NK-92 (cell line): ENCODE data around the gene MTOR.

Experiments used
- DNase-seq: peaks from one replicate; lab custom pipeline; 2025; ENCODE audit not compliant: unreplicated experiment; lab: John Stamatoyannopoulos, UW

MTOR gene

DNA sequence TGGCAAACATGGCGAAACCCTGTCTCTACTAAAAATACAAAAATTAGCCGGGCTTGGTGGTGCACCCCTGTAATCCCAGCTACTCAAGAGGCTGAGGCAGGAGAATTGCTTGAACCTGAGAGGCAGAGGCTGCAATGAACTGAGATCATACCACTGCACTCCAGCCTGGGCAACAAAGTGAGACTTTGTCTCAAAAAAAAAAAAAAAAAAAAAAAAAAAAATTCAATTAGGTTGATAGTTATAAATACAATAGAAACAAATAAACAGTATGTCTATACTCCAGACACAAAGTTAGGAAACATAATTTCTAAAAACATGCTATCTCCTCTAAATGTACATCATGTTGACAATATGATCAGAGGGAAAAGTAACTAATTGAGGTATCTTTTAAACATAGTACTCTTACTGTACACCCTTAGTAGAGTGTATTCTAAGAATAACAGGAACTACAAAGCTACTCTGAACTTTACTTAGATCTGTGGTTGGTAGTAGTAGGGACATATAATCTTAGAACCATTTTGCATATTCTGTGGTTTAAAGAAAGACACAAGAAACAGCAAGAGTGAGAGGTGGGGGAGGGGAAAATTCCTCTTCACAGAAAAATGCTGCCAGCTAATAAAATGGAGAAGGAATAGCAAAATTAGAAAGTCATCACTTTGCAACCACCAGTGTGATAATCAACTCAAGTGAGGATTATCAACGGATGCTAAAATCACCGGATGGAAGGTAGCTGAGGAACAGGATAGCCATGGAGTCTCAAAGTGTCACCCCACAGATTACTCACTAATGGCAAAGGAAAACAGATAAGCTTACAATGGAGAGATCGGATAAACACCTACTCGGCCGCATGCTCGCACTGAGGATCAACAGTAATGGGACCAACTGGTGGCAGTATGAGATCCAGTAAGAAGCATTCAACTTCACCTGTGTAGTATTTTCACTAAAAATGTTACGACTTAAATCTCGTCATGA, 35.0 kb downstream of the MTOR start:
- DNase-seq = no peak

DNA sequence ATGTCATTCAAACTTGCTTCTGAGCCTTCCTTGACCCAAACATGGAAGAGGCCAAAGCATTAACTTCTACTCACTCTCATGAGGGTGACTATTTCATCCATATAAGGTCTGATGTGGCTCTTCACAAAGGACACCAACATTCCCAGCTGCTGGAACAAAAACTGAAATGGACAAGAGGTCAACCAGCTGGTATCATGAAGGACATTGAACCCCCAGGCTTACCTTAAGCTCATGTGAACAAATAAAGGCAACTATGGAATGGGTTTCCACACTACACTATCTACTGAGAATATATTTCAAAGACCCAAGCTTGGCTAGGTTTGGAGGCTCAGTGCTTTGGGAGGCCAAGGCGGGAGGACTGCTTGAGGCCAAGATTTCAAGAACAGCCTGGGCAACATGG, 46.3 kb downstream of the MTOR start:
- no peak for DNase-seq

DNA sequence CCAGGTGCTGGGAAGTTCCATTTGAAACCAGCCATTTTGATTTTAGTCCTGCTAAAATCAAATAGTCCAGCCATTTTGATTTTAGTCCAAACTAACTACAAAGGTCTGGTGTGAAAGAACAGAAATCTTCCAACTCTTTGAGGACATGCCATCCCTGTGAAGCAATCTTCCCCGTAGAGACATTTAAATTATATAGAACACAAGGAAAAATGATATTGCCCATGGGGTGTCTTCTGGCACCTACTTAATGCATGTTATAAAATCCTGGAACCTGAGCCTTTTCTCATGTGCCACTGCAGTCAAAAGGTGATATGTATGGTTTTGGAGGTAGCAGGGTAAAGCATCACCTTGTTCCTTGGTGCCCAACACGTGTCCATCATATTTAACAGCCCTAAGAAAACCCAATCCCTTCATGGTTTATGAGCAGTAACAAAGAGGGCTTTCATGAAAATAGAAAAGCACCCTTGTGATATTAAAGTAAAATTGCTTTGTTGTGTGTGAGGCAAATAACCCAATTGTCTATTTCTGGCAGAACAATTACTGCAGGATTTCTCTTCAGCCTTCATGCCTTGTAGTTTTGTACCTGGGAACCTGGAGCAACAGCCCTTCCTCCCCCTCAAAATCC, 46.9 kb downstream of the MTOR start:
- no peak for DNase-seq

DNA sequence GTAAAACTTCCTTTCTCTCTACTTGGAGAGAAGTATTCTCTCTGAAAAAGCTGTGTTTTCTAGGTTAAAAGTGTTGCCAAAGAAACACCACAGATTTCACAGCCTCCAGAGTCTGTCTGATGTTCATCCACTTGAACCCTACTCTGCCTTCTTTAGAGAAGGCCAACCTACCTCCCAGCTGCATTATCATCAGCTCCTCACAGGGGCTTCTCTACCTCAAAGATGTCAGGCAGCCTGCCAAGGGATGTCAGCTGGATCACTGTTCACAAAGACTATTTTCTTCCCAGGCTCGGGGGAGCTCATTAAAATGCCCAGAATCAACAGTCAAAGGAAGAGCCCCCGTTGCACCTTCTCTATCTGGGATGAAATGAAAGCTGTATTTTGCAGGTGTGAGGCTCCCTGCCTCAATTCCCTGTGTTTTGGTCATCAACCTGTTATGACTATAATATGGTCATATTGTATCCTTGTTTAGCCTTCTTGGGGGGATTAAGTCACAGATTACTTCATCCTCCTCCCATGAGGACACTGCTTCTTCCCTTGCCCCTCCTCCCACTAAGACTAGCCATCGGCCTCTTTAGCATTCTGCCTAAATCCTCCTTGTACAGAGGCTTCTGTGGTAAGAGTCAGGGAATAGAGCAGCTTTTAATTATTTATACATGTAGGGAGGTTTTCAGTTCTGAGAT, 47.5 kb downstream of the MTOR start:
- DNase-seq = no peak

DNA sequence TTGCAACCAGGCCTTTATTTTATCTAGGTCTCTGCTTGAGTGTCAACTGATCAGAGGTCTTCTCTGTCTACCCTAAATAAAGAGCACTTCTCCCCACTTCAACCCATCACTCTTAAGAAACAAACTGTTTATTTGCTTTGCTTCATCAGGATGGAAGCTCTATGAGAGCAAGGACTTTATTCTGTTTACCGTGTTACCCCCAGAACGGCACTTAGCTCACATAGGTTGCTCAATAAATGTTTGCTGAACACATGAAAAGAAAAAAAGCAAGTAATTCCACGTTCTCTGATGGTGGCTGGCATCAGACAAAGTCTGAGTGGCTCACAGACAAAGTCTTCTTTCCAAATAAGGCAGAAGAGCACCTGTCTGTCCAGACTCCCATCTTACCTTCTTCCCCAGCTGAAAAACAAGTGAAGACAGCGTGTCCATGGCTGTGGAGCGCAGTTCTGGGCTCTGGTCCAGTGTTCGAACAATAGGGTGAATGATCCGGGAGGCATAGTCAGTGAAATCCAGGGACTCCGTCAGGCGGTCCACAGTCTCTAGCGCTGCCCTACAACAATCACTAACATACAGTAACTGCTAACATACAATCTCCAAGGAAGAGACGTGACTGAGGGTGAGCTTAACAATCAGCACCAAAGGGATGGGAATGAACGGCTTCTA, 50.3 kb downstream of the MTOR start:
- no peak for DNase-seq

DNA sequence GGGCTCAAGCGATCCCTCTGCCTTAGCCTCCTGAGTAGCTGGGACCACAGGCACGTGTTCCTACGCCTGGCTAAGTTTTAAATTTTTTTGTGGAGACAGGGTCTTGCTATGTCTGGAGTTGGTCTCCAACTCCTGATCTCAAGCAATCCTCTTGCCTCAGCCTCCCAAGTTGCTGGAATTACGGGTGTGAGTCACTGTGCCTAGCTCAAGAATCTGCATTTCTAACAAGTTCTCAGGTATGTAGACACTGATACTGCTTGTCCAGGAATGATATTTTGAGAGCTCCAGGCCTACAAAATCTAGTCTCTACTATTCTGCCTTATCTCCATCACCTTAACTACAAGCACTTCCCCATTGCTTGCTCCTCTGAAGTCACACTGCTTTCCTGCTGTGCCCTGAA, 50.9 kb downstream of the MTOR start:
- no peak for DNase-seq

DNA sequence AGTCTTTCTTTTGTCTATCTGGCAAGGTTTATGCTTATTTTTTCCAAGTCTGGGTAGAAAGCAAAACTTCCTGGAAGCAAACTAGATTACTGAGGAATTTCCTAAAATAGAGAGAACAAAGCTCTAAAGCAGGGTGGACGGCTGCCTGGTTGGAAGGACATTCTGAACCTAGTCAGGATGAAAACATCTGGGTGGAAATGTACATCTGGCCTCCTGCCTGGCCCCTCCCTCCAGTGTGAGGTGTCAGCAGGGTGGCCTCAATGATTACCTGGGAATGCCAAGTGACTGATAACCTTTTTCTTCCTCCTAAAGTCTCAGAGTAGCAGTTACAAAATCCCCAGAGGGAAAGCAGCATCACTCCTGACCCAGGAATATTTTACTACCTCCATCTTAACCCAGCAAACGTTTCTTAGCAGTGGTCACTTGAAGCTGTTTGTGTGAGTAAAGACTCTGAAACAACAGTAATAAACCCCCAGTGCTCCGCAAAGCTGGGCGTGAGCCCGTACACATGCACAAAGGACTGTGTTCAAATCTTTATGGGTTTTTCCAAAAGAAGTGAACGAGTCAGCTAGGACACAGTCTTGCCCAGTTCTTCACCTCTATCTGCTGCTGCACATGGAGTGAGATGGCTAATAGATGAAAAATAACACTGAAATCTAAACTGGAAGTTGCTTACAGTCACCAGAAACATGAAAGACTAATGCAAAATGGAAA, 54.3 kb downstream of the MTOR start:
- DNase-seq = no peak

DNA sequence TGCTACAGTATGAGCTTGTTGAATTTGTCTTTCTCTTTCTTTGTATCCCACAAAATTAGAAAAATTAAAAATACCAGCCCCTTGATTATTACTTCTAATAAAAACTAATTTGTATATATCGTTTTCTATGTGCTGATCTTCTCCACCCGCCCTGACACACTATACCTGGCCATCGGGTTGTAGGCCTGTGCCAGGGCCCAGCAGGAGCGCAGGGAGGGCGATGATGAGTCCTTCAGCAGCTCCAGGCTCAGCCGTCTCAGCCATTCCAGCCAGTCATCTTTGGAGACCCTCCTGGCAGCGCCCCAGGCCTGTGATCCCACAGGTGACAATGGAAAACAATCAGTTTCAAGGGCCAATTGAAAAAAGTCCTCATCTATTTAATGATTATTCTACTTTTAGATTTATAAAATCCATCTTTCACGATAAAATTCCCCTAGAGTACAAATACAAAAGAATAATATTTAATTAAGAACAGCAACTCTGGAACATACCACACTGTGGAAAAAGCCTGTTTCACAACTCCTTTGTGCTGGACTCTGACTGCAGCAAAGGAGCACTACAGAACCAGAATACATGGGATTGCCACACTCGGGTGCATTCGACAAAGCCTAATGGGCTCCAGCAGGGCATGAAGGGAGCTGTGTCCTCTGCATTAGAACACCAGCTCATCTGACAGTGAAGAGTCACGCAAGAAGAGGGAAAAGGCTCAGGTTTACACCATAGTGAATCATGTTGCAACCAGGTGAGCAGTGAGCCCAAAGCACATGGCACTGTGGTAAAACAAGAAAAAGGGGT, 57.8 kb downstream of the MTOR start:
- no peak for DNase-seq

DNA sequence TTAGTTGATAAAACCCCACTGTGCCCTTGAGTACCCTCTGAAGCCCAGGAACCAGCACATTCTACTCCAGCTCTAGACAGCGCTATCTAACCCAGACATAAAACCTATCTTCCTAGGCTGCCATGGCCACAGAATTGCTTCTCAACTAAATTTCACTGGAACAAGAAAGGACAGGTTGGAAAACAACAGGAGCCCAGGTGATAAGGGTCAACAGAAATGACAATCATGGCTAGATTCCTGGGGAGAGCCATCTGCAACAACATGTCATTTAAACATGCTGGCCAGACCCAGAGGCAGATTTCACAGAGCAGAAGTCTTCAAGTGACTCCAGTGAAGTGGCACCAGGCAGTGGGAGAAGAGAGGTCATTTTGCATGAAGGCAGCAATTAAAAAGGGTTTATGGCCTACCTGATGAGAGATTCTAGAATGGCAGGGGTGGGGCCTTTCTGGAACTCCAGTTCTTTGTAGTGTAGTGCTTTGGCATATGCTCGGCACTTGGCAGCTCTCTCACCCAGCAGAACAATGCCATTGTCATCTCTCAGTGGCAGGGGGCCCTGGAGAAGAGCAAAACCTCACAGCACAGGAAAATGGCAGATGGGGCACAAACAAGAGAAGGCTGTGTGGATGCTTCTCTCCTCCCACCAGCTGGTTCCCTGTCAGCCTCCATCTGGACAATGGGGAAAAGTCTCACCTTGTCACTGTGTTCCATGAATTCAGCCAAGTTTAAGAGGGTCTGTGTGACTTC, 63.3 kb downstream of the MTOR start:
- no peak for DNase-seq

DNA sequence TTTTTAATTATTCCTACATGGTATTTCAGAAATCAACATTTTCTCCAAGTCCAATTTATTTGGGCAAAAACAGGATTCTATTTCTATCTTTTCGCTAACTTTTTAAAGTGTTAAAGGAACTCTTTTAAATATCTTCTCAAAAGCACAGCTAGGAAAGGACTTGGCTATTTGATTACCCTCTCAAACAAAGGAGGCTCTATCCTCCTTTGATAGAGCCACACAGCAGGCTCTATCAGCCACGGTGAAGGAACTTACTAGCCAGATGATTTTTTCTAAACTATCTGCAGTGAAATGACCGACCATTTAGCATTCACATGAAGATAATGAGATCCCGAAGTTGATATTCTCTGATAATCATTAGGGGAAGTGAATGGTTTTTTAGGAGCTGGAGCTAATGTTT, 64.1 kb downstream of the MTOR start:
- DNase-seq = no peak

DNA sequence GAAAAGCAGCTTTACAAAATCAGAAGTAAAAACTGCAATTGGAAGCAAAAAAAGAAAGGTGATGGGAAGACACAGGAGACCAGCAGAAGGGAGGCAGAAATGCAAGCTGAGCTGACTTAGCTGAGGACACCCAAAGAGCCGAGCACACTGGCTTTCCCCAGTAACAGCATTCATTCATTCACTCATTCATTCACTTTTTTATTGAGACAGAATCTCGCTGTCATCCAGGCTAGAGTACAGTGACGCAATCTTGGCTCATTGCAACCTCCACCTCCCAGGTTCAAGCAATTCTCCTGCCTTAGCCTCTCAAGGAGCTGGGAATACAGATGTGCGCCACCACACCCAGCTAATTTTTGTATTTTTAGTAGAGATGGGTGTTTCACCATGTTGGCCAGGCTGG, 65.0 kb downstream of the MTOR start:
- DNase-seq = no peak

DNA sequence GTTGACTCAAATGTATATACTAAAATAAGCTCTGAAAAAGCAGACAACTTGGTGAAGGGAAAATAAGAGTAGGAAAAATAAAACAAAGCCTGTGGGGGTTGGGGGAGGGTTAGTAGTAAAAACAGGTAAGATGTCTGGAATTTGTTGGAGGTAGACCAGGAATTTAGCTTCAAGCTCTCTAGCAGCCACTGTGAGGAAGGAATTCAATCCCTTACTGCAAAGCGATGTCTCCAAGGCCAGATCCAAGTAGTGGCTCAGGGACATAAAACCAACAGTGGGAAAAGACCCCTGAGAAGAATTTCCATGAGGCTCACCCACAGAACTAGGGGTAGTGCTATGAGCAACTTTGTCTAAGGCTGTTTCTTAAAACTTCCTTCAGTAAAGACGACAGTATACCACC, 65.4 kb downstream of the MTOR start:
- no peak for DNase-seq

DNA sequence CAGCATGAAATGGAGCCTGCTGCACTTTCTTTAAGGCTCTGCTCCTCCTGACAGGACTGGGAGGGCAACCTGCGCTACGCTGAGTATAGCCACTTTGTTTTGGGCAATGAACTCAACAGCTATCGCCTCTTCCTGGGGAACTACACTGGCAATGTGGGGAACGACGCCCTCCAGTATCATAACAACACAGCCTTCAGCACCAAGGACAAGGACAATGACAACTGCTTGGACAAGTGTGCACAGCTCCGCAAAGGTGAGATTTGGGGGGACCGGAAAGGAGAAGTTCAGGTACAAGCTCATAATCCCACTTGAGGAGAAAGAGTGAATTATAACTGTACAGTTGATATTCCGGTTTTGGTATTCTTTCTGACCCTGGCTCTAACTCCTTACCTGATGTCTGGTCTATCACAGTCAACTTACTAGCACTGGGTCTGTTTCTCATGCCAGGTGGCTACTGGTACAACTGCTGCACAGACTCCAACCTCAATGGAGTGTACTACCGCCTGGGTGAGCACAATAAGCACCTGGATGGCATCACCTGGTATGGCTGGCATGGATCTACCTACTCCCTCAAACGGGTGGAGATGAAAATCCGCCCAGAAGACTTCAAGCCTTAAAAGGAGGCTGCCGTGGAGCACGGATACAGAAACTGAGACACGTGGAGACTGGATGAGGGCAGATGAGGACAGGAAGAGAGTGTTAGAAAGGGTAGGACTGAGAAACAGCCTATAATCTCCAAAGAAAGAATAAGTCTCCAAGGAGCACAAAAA, 67.8 kb downstream of the MTOR start:
- no peak for DNase-seq

DNA sequence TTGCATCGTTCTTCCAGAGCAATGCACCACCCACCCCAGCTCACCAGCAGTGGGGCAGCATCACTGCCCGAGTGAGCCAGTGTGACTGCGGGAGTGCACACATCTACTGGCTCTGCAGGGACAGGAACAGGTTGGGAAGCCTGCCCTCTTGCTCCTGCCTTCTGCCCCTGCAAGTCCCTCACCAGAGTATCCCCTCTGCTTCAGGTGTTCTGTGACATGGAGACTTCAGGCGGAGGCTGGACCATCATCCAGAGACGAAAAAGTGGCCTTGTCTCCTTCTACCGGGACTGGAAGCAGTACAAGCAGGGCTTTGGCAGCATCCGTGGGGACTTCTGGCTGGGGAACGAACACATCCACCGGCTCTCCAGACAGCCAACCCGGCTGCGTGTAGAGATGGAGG, 69.0 kb downstream of the MTOR start:
- no peak for DNase-seq

DNA sequence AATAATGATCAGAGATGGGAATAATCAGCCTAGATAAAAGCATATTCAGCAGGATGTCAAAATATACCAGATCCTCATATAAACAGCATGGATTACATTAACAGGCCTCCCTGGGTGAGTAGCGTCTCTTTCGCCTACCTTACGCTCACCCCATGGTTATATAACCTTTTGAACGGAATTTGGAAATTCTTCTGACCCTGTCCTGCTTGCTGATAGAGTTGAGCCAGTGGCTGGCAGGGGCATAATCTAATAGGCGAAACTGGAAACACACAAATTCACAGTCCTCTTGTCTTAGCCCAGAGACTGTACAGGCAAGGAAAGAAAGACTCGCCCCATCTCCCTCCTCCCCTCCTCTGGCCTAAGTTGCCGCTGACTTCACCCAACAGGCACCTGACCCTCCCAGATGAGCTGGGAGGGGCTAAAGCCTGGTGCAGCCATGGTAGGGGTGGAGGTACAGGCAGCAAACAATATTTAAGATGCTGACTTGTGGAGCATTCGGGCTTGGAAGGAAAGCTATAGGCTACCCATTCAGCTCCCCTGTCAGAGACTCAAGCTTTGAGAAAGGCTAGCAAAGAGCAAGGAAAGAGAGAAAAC, 73.4 kb downstream of the MTOR start, which contains the start of gene ANGPTL7:
Gene ANGPTL7, plus strand, starts transcription at position 498 of the 594 bp plus-strand sequence. CDS start 225 bp downstream, outside the sequence.
- no peak for DNase-seq

DNA sequence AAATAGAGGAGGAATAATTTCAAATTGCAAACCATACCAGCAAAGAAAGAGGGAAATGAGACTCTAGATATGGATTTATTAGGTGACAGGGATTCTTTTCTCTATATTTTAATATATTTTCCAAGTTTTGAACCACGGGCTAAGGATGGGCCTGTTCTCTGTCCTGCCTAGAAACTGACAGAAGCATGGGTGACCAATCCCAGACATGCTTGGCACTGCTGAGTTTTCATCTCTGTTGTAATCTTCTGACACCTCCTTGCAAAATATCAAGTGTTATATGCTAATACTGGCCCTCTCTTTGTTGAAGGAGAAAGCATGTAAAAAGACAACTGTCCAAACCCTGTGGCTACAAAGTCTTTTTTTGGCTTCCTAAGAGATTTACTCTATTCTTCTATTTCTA, 74.0 kb downstream of the MTOR start:
- DNase-seq = no peak

DNA sequence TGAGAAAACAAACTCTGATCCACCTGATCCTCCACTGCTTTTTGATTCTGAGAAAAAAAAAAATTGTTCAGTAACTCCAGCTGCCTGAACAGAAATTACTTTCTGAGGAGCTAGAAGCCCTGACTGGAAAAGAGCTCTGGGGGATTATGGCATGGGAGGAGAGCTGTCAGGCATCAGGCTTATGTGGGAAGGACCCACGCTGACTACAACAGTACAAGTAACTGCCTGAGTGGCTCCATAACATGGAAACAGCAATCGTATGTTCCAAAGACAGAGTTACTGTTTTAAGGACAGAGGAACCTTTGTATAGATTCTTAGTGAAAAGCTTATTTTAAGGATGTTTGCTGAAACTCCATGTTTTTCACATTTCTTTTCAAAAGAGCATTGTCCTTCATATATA, 74.4 kb downstream of the MTOR start:
- no peak for DNase-seq

DNA sequence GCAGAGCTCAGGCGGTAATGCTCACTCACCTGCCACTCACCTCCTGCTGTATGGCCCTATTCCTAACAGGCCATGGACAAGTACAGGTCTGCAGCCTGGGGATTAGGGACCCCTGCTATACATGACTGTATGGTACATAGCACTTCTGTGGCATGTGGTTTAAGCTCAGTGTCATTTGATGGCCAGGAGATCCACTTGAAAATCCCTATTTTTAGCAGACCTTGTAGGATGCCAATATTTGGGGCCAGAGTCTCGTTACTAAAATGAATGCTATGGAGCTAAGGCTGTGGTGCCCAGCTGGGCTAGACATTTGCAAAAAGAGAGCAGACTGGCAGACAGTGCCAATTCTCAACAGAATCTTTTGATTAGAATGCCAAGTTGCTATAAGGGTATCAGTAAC, 74.9 kb downstream of the MTOR start:
- no peak for DNase-seq
